Measurements from ENCODE around the gene EIF3J. TPM values are rescaled to one million over a fixed set of nuclear protein-coding genes. Genes with fewer than 3 reads are reported as not detected.

EIF3J gene
- total and polyA plus RNA-seq, 2 of the 4 experiments (the other 2 are of a cell fraction): 51.6 to 59.9 TPM

DNA sequence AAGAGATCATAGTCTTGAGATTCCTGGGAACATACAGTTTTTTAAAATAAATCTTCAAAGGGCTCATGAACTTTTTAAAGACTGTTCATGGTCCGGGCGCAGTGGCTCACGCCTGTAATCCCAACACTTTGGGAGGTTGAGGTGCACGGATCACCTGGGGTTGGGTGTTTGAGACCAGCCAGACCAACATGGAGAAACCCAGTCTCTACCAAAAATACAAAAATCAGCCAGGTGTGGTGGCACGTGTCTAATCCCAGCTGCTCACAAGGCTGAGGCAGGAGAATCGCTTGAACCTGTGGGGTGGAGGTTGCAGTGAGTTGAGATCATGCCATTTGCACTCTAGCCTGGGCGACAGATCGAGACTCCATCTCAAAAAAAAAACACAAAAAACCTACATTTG, 41.4 kb upstream of the EIF3J start:
- Histone ChIP-seq H2BK15ac (ENCODE audit: low read depth, low read length) (no peak overlapping the region), H2BK120ac (ENCODE audit: low read depth, low read length) (no peak overlapping the region), H3K36me3 (ENCODE audit: control insufficient read depth, insufficient read depth, low read length) (peaks cover 10% of the 10 kb centered on the region), H3K4me2 (ENCODE audit: low read depth, low read length) (no peak overlapping the region), H2AK5ac (ENCODE audit: low read depth, low read length) (no peak overlapping the region), H3K79me1 (ENCODE audit: low read depth in 1 of 2, low read length in 2 of 2) (peaks cover 28 to 37% of the 10 kb centered on the region in 2 experiments), H4K20me1 (ENCODE audit: insufficient read depth, low read length) (peaks cover 2% of the 10 kb centered on the region; the same call in 1 of the 2 replicates), H3K18ac (ENCODE audit: low read depth, low read length) (no peak overlapping the region), H4K5ac (ENCODE audit: low read depth, low read length) (no peak overlapping the region), H2BK20ac (ENCODE audit: low read depth, low read length) (no peak overlapping the region), H3K9me3 (ENCODE audit: control insufficient read depth, insufficient read depth, low read length) (no peaks in the 10 kb centered on the region), H3K4me3 (ENCODE audit: insufficient read depth, low read depth, low read length) (no peak overlapping the region), H3K27me3 (ENCODE audit: control insufficient read depth, insufficient read depth, low read length) (no peaks in the 10 kb centered on the region), H4K8ac (ENCODE audit: low read depth in 2 of 2, low read length in 2 of 2) (no peak overlapping the region), H2AK9ac (replicated peaks; ENCODE audit: low read depth, low read length, poor library complexity) (no peak overlapping the region), H3K14ac (replicated peaks; ENCODE audit: low read depth, low read length) (no peak overlapping the region), H2AFZ (replicated peaks; ENCODE audit: low read length, poor library complexity) (no peak overlapping the region), H3K9me1 (ENCODE audit: insufficient read depth, low read length) (no peaks in the 10 kb centered on the region), H3K23ac (ENCODE audit: low read depth, low read length) (no peak overlapping the region), H3K56ac (ENCODE audit: extremely low read depth, insufficient read depth, low read length) (no peak overlapping the region), H4K91ac (ENCODE audit: insufficient read depth, low read depth, low read length) (no peak overlapping the region), H3K4me1 (ENCODE audit: control insufficient read depth, insufficient read depth, low read length) (no peaks in the 10 kb centered on the region; the same call in none of the 2 replicates), H3K27ac (ENCODE audit: insufficient read depth, low read length) (no peak overlapping the region), H3K4ac (ENCODE audit: low read depth, low read length) (no peak overlapping the region), H2BK5ac (ENCODE audit: low read depth, low read length, poor library complexity, severe bottlenecking) (no peak overlapping the region), H3K9ac (ENCODE audit: low read depth, low read length) (no peak overlapping the region)
- ATAC-seq (ENCODE audit: low read depth) (no peak), DNase-seq (no peak)
- no CpG with 5 or more reads among the region's 8 CpGs for WGBS, 2 experiments (ENCODE audit: extremely low coverage in 2 of 2, insufficient read length in 1 of 2)
- BruUV-seq (replicated peaks): no TSS peak
- intact Hi-C loops (cut with micrococcal nuclease) (loop anchor here (10.0 kb wide), 1 partner anchor 141 kb away; no protein-coding TSS in a partner anchor), in situ Hi-C loops (cut with MboI; ENCODE audit: low sequenced_read_pairs) (no loop called here), dilution Hi-C loops (cut with HindIII; ENCODE audit: low sequenced_read_pairs, unreplicated experiment) (no loop called here)
- ChIA-PET POLR2A (ENCODE audit: unreplicated experiment) (no interaction called here), CTCF (no interaction called here)
- TF ChIP-seq RCOR1 (IDR thresholded peaks at IDR 0.05; ENCODE audit: insufficient replicate concordance, low read length) (no peak), MXI1 (IDR thresholded peaks at IDR 0.05; ENCODE audit: borderline replicate concordance, low read depth, low read length) (no peak), RFX5 (IDR thresholded peaks at IDR 0.05; ENCODE audit: low read depth, low read length) (no peak), CHD1 (IDR thresholded peaks at IDR 0.05; ENCODE audit: low read depth, low read length) (no peak), MAFK (IDR thresholded peaks at IDR 0.05; ENCODE audit: low read depth, low read length) (no peak), FOS (IDR thresholded peaks at IDR 0.05; ENCODE audit: low read depth, low read length) (no peak), ELK1 (IDR thresholded peaks at IDR 0.05; ENCODE audit: borderline replicate concordance, low read depth, low read length) (no peak), CTCF (conservative IDR thresholded peaks at IDR 0.05; ENCODE audit: low read depth, low read length) (no peak), BHLHE40 (IDR thresholded peaks at IDR 0.05; ENCODE audit: low read depth, low read length) (no peak), POLR2A (IDR thresholded peaks at IDR 0.05; ENCODE audit: low read depth, low read length) (no peak), RAD21 (IDR thresholded peaks at IDR 0.05; ENCODE audit: low read length) (no peak)
